ENCODE results near the gene PXT1.

The PXT1 gene

DNA sequence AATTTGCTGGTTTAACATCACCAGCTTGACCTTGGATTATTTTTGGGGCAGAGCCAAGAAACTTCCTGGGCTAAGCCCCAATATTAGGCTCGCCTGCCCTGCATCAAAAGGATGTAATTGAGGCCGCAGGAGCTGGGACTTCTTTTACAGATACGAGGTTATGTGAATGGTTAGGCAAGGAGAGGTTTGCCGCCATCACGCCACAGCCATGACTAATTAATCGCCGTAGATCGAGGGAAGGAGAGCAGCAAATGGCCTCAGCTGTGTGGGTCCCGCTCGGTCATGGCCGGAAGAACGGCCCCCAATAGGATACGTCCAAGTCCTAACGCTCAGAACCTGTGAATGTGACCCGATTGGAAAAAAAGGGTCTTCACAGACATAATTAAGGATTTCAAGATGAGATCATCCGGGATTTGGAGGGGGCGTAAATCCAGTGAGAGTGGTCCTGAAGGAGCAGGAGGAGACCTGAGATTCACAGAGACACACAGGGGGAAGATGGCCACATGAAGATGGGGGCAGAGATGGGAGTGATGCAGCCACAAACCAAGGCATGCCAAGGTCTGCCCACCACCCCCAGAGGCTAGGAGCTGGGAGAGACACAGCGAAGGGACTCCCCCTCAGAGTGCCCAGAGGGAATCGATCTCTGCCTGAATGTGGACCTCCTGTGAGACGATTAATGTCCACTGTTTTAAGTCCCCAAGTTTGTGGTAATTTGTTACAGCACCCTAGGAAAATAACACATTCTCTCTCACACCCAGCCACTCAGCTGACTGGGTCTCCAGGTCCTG lies 96.0 kb downstream of the PXT1 start:
- DNase-seq (ENCODE audit: low read depth): no peak

DNA sequence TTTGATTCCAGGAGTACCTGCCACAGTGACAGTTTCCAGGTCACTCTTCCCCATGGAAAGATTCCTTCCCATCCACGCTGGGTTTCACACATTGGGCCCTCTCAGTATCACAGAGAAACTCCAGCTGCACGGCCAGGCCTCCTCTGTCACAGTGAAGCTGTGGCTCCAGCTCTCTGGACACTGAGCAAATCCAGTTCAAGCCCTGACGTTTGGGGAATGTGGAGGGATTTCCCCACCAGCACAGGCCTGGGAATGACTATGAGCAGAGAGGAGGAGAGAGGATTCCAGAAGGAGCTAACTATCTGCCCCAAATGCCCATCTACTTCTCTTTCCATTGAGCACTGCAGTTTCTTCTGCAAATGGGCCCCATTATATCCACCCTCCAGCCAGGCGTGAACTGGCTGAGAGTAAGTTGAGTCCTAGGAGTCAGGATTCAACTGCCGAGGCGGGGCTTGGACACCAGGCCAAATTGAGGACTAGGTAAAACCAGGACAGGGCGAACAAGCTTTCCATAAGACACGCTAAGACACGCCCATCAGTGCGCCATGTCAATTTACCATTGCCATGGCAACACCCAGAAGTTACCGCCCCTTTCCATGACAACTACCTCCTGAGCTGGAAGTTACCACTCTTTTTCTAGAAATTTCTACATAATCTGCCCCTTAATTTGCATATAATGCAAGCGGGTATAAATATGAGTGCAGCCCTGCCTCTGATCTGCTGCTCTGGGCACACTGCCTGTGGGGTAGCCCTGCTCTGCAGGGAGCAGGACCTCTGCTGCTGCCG lies 96.8 kb downstream of the PXT1 start:
- DNase-seq (ENCODE audit: low read depth): no peak

DNA sequence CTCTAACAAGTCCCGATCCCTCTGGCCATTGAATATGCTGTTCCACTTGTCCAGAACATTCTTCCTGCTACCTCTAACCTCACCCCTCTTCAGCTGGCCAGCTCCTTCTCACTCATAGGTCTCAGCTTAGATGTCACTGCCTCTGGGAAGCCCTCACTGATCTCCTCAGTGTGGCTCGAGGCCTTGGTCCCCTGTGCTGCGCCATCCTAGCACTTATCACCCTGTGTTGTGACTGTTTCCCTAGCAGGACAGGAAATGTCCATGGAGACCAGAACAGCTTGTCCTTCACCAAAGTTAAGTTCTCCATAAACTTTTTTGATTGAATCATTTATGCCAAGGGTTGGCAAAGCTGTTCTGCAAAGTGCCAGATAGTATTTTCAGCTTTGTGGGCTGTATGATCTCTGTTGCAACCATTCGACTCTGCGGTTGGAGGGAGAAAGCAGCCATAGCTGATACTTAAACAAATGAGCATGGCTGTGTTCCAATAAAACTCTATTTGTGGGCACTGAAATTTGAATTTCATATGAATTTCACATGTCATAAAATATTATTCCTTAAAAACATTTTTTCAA lies 99.5 kb downstream of the PXT1 start:
- DNase-seq (ENCODE audit: low read depth): no peak

DNA sequence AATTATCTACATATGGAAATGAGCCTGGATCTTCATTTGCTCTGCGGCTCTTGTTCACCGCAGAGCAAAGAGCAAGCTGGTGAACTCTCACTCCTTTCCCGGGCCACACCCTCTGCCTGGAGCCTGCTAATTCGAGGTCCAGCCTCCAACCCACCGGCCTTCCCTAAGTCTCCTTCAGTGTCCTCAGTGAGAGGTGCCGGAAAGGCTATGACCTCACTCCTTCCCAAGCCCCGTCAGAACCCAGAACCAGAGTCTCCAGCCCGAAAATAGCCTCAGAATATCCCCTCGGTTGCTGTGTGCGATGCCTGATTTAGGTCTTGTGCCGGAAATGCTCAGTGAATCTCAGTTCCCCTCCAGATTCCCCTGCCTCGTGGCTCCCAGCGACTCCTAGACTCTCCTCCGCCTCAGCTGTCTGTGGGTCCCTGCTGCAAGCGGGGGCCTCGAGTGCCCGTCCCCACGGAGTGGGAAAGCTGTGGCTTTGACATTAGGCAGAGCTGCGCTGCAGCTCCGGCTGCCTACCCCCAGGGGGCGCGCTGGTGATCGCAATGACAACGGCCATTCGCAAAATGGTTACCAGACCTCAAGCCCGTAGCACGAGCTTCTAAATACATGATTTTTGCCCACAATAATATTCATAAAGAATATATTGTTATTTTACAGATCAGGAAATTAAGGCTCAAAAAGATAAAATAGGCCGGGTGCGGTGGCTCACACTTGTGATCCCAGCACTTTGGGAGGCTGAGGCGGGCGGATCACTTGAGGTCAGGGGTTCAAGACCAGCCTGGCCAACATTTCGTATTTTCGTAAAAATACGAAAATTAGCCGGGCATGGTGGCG lies 101.8 kb downstream of the PXT1 start:
- DNase-seq (ENCODE audit: low read depth): peak; percentile 65
